Adrenal gland (tissue), 5 donors: ENCODE measurements around the gene ISCA2.

Experiments used
- POLR2A ChIP-seq, 2 donors: fragments of 450-650 bp; IDR thresholded peaks; one replicate each; pipeline ENCODE4 v1.6.1; 2017; ENCODE audit warnings: antibody characterized with exemption in 2 of 2, mild to moderate bottlenecking in 2 of 2, moderate library complexity in 1 of 2
- TF ChIP-seq, protein P1 (sequence below), 6 experiments: fragments of 450-650 bp in 4 of 6; fragments of 200-600 bp in 2 of 6; sonication (generic) in 1 of 6; IDR thresholded peaks; 1 replicate in 5 of 6; 2 replicates in 1 of 6; pipeline versions ENCODE4 v1.5.1 to v1.8.0; 2016 to 2021; ENCODE audit warnings: antibody characterized with exemption in 6 of 6, mild to moderate bottlenecking in 2 of 6, moderate library complexity in 1 of 6
- donor health status: DM: no; HTN: no; CAD: no.

DNA sequence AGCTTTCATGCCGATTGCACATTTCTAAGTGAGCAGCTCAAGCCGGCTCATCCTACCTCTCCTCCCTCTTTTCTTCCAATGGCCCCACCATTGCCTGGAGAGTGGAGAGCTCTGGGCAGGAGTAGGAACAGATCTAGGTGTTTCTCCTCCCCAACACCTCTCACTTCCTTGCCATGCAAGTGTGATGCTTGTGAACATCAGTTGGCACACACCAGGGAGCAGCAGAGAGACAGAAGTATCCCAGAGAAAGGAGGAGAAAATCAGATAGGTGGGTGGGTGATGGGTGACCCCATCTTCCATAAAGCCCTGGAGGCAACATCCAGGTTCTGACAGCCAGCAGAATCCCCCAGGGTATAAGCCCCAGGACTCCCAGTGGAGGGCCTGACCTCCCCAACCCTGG is 28.2 kb upstream of the ISCA2 start:
- TF ChIP-seq, protein P1, sequence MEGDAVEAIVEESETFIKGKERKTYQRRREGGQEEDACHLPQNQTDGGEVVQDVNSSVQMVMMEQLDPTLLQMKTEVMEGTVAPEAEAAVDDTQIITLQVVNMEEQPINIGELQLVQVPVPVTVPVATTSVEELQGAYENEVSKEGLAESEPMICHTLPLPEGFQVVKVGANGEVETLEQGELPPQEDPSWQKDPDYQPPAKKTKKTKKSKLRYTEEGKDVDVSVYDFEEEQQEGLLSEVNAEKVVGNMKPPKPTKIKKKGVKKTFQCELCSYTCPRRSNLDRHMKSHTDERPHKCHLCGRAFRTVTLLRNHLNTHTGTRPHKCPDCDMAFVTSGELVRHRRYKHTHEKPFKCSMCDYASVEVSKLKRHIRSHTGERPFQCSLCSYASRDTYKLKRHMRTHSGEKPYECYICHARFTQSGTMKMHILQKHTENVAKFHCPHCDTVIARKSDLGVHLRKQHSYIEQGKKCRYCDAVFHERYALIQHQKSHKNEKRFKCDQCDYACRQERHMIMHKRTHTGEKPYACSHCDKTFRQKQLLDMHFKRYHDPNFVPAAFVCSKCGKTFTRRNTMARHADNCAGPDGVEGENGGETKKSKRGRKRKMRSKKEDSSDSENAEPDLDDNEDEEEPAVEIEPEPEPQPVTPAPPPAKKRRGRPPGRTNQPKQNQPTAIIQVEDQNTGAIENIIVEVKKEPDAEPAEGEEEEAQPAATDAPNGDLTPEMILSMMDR (IDR thresholded peaks at IDR 0.05) = no peak
- TF ChIP-seq POLR2A (IDR thresholded peaks at IDR 0.05) = no peak
